Measurements from ENCODE around the gene MEF2B. TPM values are rescaled to one million over a fixed set of nuclear protein-coding genes. Genes with fewer than 3 reads are reported as not detected.

Gene MEF2B
- total RNA-seq, 1 donor from 2014 or later, result 0.97 TPM

DNA sequence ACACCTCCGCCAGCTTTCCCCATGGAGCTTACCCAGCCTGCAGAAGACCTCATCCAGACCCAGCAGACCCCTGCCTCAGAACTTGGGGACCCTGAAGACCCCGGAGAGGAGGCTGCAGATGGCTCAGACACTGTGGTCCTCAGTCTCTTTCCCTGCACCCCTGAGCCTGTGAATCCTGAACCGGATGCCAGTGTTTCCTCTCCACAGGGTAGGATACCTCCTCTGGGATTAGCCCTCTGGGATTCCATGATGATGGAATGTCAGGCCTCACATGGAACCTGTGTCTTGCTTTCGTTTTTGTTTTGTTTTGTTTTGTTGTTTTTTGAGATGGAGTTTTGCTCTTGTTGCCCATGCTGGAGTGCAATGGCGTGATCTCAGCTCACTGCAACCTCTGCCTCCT lies 23.9 kb upstream of the MEF2B start:
- DNase-seq (ENCODE audit: low spot score), result no peak
- Mint-ChIP-seq H3K4me1 (ENCODE audit: unreplicated experiment) (peaks cover 24% of the 10 kb centered on the region), H3K4me3 (ENCODE audit: unreplicated experiment) (peak overlapping the region; percentile 97), H3K27ac (ENCODE audit: unreplicated experiment) (peak overlapping the region; percentile 32), H3K9me3 (ENCODE audit: unreplicated experiment) (no peaks in the 10 kb centered on the region), H3K36me3 (ENCODE audit: low read depth, unreplicated experiment) (peaks cover 21% of the 10 kb centered on the region), H3K27me3 (ENCODE audit: unreplicated experiment) (peaks cover 14% of the 10 kb centered on the region)
- TF ChIP-seq, protein P1, sequence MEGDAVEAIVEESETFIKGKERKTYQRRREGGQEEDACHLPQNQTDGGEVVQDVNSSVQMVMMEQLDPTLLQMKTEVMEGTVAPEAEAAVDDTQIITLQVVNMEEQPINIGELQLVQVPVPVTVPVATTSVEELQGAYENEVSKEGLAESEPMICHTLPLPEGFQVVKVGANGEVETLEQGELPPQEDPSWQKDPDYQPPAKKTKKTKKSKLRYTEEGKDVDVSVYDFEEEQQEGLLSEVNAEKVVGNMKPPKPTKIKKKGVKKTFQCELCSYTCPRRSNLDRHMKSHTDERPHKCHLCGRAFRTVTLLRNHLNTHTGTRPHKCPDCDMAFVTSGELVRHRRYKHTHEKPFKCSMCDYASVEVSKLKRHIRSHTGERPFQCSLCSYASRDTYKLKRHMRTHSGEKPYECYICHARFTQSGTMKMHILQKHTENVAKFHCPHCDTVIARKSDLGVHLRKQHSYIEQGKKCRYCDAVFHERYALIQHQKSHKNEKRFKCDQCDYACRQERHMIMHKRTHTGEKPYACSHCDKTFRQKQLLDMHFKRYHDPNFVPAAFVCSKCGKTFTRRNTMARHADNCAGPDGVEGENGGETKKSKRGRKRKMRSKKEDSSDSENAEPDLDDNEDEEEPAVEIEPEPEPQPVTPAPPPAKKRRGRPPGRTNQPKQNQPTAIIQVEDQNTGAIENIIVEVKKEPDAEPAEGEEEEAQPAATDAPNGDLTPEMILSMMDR (IDR thresholded peaks at IDR 0.05; ENCODE audit: unreplicated experiment), result no peak

DNA sequence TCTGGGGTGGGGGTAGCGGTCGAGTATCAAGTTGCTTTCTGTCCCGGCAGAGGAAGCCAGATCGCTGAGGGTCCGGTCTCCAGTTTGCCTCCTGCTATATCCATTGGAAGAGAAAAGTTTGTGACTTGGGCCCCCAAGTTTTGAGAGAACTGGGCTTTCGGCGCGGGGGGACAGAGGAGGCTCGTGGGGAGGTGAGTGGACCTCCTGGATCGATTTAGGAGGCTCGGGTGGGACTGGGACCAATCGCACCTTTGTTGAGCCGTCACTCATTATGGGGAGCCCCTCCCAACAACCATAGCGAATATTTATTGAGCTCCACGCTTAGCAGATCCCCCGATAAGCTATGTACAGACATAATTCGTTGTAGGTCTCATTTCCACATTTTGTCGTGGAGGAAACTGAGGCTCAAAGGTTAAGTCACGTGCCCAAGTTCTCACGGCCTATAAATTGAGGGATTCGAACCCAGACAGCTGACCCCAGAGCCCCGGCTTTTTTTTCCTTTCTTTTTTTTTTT lies 22.9 kb upstream of the MEF2B start:
- H3K27me3 Mint-ChIP-seq (ENCODE audit: unreplicated experiment), result peaks cover 14% of the 10 kb centered on the region
- H3K27ac Mint-ChIP-seq (ENCODE audit: unreplicated experiment), result peak overlapping the region; percentile 94
- H3K4me3 Mint-ChIP-seq (ENCODE audit: unreplicated experiment), result peak overlapping the region; percentile 97
- peaks cover 14% of the 10 kb centered on the region for H3K36me3 Mint-ChIP-seq (ENCODE audit: low read depth, unreplicated experiment)
- DNase-seq (ENCODE audit: low spot score), result no peak
- peaks cover 24% of the 10 kb centered on the region for H3K4me1 Mint-ChIP-seq (ENCODE audit: unreplicated experiment)
- no peaks in the 10 kb centered on the region for H3K9me3 Mint-ChIP-seq (ENCODE audit: unreplicated experiment)
- TF ChIP-seq, protein P1 (IDR thresholded peaks at IDR 0.05; ENCODE audit: unreplicated experiment), result no peak

- Mint-ChIP-seq H3K27me3 (ENCODE audit: unreplicated experiment) (peaks cover 14% of the 10 kb centered on the region), H3K4me1 (ENCODE audit: unreplicated experiment) (peaks cover 24% of the 10 kb centered on the region), H3K27ac (ENCODE audit: unreplicated experiment) (peak within 1 kb of the TSS; percentile 97), H3K4me3 (ENCODE audit: unreplicated experiment) (peak within 1 kb of the TSS; percentile 97), H3K9me3 (ENCODE audit: unreplicated experiment) (no peaks in the 10 kb centered on the region), H3K36me3 (ENCODE audit: low read depth, unreplicated experiment) (peaks cover 9% of the 10 kb centered on the region)
- TF ChIP-seq, protein P1 (IDR thresholded peaks at IDR 0.05; ENCODE audit: unreplicated experiment), result no peak
- peak; percentile 98 for DNase-seq (ENCODE audit: low spot score)
These were observed 22.2 kb upstream of the MEF2B start, which contains the start of the genes BORCS8 and RFXANK for GRCh38 chr19:19192078-19192882. TSS of gene BORCS8 (minus strand) at chr19:19192152. CDS start at chr19:19192117, 35 bp downstream. TSS of gene RFXANK (plus strand) at chr19:19192258. CDS start at chr19:19193947, 1,689 bp downstream.

DNA sequence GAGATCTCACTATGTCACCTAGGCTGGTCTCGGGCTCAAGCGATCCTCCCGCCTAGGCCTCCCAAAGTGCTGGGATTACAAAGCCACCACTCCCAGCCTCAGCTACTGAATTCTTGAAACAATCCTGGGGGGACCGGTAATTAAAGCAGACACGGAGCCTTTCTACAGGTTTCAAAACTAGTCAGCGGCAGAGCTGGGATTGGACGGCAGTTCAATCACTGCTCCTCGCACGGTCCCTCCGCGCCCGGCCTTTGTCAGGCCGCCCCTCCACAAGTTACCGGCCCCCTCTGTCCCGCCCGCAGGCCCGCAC lies 21.7 kb upstream of the MEF2B start:
- H3K27ac Mint-ChIP-seq (ENCODE audit: unreplicated experiment), result peak overlapping the region; percentile 97
- H3K4me3 Mint-ChIP-seq (ENCODE audit: unreplicated experiment), result peak overlapping the region; percentile 97
- H3K27me3 Mint-ChIP-seq (ENCODE audit: unreplicated experiment), result peaks cover 14% of the 10 kb centered on the region
- H3K36me3 Mint-ChIP-seq (ENCODE audit: low read depth, unreplicated experiment), result peaks cover 10% of the 10 kb centered on the region
- TF ChIP-seq, protein P1 (IDR thresholded peaks at IDR 0.05; ENCODE audit: unreplicated experiment), result no peak
- no peak for DNase-seq (ENCODE audit: low spot score)
- peaks cover 24% of the 10 kb centered on the region for H3K4me1 Mint-ChIP-seq (ENCODE audit: unreplicated experiment)
- no peaks in the 10 kb centered on the region for H3K9me3 Mint-ChIP-seq (ENCODE audit: unreplicated experiment)

DNA sequence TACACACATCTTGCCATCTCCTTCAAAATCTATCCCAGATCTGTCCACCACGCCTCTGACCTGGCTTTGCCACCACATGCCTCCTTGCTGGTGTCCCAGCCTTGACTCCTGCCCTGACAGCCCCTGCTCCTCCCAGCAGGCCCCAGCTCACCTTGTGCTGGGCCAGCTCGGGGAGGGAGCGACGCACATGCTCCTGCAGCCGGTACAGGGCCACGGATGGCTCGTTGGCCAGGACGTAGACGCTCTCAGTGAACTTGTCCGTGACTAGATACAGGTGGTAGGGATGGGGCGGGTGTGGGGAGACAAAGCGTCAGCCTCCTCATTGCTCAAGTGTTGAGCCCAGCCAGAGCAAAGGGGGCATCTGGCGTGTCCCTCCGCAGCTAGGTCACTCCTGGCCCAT lies 16.7 kb upstream of the MEF2B start:
- Mint-ChIP-seq H3K9me3 (ENCODE audit: unreplicated experiment) (no peaks in the 10 kb centered on the region), H3K4me1 (ENCODE audit: unreplicated experiment) (peaks cover 11% of the 10 kb centered on the region), H3K36me3 (ENCODE audit: low read depth, unreplicated experiment) (peaks cover 23% of the 10 kb centered on the region), H3K27ac (ENCODE audit: unreplicated experiment) (no peak overlapping the region), H3K27me3 (ENCODE audit: unreplicated experiment) (peaks cover 14% of the 10 kb centered on the region), H3K4me3 (ENCODE audit: unreplicated experiment) (no peak overlapping the region)
- no peak for DNase-seq (ENCODE audit: low spot score)
- TF ChIP-seq, protein P1 (IDR thresholded peaks at IDR 0.05; ENCODE audit: unreplicated experiment), result no peak
